HG02610 (cell line): ENCODE results near the gene PLEKHG4B.

ENCODE experiments used
- ATAC-seq: cut with Tn5 transposase; IDR thresholded peaks from one replicate; pipeline ENCODE4 v1.9.1; 2021; ENCODE audit warnings: mild to moderate bottlenecking, moderate library complexity; ENCODE audit not compliant: unreplicated experiment

The PLEKHG4B gene

GRCh38 chr5:167982-168660, 76.2 kb downstream of the PLEKHG4B start:
- ATAC-seq: no peak

GRCh38 chr5:169071-169727, 77.2 kb downstream of the PLEKHG4B start:
- ATAC-seq: no peak

- no peak for ATAC-seq
Measured at GRCh38 chr5:169728-170094, 77.7 kb downstream of the PLEKHG4B start.

- ATAC-seq: no peak
Measured at GRCh38 chr5:170971-171800, 79.2 kb downstream of the PLEKHG4B start.

GRCh38 chr5:171801-172331, 79.9 kb downstream of the PLEKHG4B start:
- no peak for ATAC-seq

GRCh38 chr5:172421-172820, 80.5 kb downstream of the PLEKHG4B start:
- ATAC-seq: no peak

- ATAC-seq: no peak
Measured at GRCh38 chr5:172841-173251, 80.9 kb downstream of the PLEKHG4B start.

- ATAC-seq: no peak
Measured at GRCh38 chr5:173392-174290, 81.7 kb downstream of the PLEKHG4B start.

GRCh38 chr5:174291-174600, 82.3 kb downstream of the PLEKHG4B start:
- ATAC-seq: no peak

- no peak for ATAC-seq
Measured at GRCh38 chr5:174876-175465, 83.0 kb downstream of the PLEKHG4B start.

- no peak for ATAC-seq
Measured at GRCh38 chr5:176296-176823, 84.4 kb downstream of the PLEKHG4B start.

- ATAC-seq: no peak
Measured at GRCh38 chr5:178110-178509, 86.1 kb downstream of the PLEKHG4B start.

- no peak for ATAC-seq
Measured at GRCh38 chr5:179401-179800, 87.4 kb downstream of the PLEKHG4B start.

- ATAC-seq: no peak
Measured at GRCh38 chr5:180286-180918, 88.4 kb downstream of the PLEKHG4B start.

- no peak for ATAC-seq
Measured at GRCh38 chr5:181160-181559, 89.2 kb downstream of the PLEKHG4B start.

- ATAC-seq: no peak
Measured at GRCh38 chr5:181566-181965, 89.6 kb downstream of the PLEKHG4B start.

- no peak for ATAC-seq
Measured at GRCh38 chr5:182126-182525, 90.2 kb downstream of the PLEKHG4B start.

GRCh38 chr5:184471-184870, 92.5 kb downstream of the PLEKHG4B start:
- ATAC-seq: no peak
